Measurements from ENCODE around the gene TIMM23. TPM values are rescaled to one million over a fixed set of nuclear protein-coding genes. Genes with fewer than 3 reads are reported as not detected.
"Not testable (repeated sequence)": the region's sequence is repeated elsewhere in the genome, so short reads cannot be mapped to it uniquely, and the experiment has no call there.

The TIMM23 gene, protein sequence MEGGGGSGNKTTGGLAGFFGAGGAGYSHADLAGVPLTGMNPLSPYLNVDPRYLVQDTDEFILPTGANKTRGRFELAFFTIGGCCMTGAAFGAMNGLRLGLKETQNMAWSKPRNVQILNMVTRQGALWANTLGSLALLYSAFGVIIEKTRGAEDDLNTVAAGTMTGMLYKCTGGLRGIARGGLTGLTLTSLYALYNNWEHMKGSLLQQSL
- total RNA-seq: 39.8 TPM

DNA sequence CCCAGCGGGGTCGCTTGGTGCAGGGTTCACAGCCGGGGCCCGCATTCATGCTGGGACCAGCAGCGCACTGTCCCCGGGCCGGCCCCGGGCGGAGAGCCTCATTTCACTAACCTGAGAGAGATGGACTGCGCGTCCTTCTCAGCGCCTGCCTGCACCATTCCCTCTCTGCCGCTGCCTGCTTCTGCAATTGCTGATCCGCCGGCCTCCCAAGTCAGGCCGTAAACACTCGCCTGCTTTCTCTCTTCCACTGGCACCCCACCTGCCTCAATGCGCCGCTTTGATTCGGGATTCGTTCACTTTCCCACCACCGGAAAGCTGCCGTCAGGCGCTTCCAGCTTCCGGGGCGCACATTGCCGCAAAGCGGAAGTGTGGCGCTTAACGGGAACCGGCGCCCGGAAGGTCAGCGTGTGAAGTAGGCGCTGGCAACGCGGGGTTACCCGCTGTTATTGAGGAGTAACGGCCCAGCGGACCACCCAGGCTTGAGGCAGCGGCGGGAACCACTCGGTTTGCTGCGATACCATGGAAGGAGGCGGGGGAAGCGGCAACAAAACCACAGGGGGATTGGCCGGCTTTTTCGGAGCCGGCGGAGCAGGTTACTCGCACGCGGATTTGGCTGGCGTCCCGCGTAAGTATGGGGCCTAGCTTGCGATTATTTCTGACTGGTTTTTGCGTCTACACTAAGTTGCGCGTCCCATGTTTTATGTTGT lies at the start of gene TIMM23:
Gene TIMM23 (plus strand): TSS at position 384 of the 707 bp plus-strand sequence. CDS start 136 bp downstream, at position 520.
- H3K27me3 ChIP-seq (ENCODE audit: insufficient read depth, low read length); H3K9me3 ChIP-seq (ENCODE audit: low read depth, low read length): not testable (repeated sequence)
- peak within 1 kb of the TSS; percentile 71 for H3K4me3 ChIP-seq (ENCODE audit: low read length)
- H3K4me1 ChIP-seq (ENCODE audit: insufficient read depth, low read length): peaks cover 22% of the 10 kb centered on the region

DNA sequence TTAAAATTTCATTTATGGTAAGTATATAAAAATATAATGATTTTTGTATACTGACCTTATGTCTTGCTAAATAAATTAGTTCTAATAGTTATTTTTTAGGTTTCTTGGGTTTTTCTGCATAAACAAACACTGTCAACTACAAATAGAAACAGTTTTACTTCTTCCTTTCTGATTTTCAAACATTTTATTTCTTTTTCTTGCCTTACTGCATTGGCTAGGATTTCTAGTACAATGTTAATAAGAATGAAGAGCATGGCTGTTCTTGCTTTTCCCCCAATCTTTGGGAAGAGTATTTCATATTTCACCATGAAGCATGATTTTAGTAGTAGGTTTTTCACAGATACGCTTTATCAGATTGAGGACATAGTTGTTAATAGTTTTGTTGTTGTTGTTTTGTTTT lies 45.5 kb upstream of the TIMM23 start:
- H3K27me3 ChIP-seq (ENCODE audit: insufficient read depth, low read length); H3K4me1 ChIP-seq (ENCODE audit: insufficient read depth, low read length); H3K9me3 ChIP-seq (ENCODE audit: low read depth, low read length); H3K4me3 ChIP-seq (ENCODE audit: low read length): not testable (repeated sequence)

DNA sequence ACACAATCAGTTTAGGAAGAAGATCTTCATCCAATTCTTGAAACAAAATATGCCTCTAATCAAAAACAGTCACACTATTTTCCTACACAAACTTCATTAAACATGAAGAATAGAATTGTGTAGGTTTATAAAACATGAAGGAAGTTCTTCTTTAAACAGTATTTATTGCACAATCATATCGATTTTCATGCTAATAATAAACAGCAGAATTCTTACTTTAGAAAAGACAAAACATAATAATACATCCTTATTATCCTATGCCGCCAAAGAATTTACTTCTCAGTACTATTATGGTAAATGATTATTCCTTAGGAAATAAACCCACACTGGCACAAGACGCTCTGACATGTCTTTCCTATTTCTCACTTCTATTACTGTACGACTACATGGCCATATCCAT lies 41.0 kb upstream of the TIMM23 start:
- H3K9me3 ChIP-seq (ENCODE audit: low read depth, low read length); H3K4me3 ChIP-seq (ENCODE audit: low read length); H3K4me1 ChIP-seq (ENCODE audit: insufficient read depth, low read length); H3K27me3 ChIP-seq (ENCODE audit: insufficient read depth, low read length): not testable (repeated sequence)

DNA sequence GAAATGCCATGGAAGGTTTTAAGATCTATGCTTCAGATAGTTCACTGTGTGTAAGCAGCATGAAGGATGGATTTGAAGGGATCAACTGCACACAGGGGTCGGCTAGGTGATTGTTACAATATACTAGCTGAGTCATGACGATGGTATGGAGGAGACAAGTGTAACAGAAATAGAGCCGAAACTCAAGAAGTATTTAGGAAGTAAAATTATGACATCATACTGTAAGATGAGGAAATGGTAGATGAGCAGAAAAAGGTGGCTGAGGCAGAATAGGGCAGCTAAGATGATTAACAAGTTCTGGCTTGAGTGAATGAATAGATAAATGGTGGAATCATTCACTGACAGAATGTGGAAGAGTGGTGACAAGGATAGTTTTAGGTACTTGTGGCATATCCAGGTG lies 37.5 kb upstream of the TIMM23 start:
- H3K9me3 ChIP-seq (ENCODE audit: low read depth, low read length); H3K27me3 ChIP-seq (ENCODE audit: insufficient read depth, low read length); H3K4me1 ChIP-seq (ENCODE audit: insufficient read depth, low read length); H3K4me3 ChIP-seq (ENCODE audit: low read length): not testable (repeated sequence)

DNA sequence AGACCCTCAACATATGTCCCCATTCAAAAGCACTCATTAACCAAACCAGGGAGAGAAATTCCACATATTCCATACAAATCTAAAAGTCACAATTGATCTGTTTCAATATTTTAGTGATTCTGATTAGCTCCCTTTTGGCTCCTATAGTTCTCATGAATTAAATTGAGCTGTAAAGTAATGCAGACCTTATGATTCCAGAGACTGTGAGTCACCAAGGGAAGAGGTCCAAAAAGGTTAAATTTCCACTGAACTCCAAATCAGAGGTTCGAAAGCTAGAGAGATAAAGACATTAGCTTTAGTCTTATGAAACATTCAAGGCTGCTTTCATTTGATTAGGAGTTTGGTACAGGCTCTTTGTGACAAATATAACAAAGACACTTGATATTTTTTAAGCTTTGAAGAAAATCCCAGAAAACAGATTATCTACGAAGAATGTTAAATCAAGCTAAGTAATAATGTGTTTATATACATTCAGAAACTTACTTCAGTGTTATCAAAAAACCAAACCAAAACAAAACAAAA lies 33.1 kb upstream of the TIMM23 start:
- not testable (repeated sequence) for H3K4me3 ChIP-seq (ENCODE audit: low read length); H3K4me1 ChIP-seq (ENCODE audit: insufficient read depth, low read length); H3K27me3 ChIP-seq (ENCODE audit: insufficient read depth, low read length); H3K9me3 ChIP-seq (ENCODE audit: low read depth, low read length)

DNA sequence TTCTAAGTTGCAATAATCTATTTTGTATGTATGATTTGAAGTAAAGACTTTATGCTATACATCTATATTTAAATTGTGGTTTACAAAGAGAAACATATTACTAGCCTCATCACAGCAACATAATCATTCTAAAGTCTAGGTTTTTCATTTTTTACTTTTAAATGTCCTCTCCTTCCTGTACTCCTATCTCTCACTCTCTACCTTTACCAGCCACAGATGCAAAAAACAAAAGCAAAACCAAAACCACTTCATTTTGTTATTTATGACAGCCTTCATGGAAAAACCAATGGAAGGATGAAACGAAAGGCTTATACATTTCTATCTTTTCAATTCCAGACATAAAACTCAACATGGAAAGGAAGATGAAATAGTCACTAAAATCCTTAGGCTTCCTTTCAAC lies 31.1 kb upstream of the TIMM23 start:
- H3K27me3 ChIP-seq (ENCODE audit: insufficient read depth, low read length); H3K4me1 ChIP-seq (ENCODE audit: insufficient read depth, low read length); H3K4me3 ChIP-seq (ENCODE audit: low read length); H3K9me3 ChIP-seq (ENCODE audit: low read depth, low read length): not testable (repeated sequence)

DNA sequence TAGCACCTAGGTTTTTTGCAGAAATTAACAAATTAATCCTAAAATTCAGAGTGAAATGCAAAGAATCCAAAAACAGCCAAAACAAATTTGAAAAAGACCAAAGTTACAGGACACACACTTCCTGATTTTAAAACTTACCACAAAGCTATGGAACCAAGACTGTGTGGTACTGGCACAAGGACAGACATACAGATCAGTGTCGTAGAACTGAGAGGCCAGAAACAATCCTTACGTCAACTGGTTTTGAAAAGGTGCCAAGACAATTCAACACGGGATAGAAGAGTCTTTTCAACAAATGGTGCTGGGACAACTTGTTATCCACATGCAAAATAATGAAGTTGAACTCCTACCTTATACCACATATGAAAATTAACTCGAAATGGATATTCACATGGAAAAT lies 26.8 kb upstream of the TIMM23 start:
- not testable (repeated sequence) for H3K4me1 ChIP-seq (ENCODE audit: insufficient read depth, low read length); H3K4me3 ChIP-seq (ENCODE audit: low read length); H3K27me3 ChIP-seq (ENCODE audit: insufficient read depth, low read length); H3K9me3 ChIP-seq (ENCODE audit: low read depth, low read length)

DNA sequence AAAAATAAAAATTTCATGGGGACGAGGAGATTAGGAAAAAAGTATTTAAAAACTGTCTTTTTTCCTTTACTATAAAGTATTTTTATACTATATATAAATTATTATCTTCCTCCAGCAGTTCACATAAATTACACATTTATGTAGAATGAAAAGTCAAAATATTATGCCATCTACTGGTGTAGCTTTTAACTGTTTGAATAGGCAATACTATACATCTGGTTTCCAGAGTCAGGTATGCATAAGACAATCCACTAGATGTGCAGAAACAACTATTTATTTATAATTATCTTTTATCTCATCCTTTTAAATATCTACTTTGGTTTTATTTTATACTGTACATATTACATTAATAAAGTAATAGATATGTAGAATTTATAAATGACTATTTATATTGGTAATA lies 24.9 kb upstream of the TIMM23 start:
- H3K9me3 ChIP-seq (ENCODE audit: low read depth, low read length); H3K4me3 ChIP-seq (ENCODE audit: low read length); H3K27me3 ChIP-seq (ENCODE audit: insufficient read depth, low read length); H3K4me1 ChIP-seq (ENCODE audit: insufficient read depth, low read length): not testable (repeated sequence)

DNA sequence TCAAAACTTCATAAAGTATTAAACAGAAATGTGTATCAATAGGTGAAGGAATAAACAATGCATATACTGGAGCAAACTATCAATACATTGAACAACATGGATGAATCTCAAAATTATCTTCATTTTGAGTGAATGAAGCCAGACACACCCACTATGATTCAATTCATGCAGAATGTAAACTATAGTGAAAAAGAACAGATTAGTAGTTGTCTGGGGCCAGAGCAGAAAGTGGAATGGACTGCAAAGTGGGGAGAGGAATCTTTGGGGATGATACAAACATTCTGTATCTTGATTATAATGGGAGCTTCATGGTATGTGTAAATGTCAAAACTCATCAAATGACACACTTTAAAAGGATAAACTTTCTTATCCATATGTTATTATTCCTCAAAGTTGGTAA lies 23.5 kb upstream of the TIMM23 start:
- not testable (repeated sequence) for H3K4me1 ChIP-seq (ENCODE audit: insufficient read depth, low read length); H3K27me3 ChIP-seq (ENCODE audit: insufficient read depth, low read length); H3K9me3 ChIP-seq (ENCODE audit: low read depth, low read length); H3K4me3 ChIP-seq (ENCODE audit: low read length)

DNA sequence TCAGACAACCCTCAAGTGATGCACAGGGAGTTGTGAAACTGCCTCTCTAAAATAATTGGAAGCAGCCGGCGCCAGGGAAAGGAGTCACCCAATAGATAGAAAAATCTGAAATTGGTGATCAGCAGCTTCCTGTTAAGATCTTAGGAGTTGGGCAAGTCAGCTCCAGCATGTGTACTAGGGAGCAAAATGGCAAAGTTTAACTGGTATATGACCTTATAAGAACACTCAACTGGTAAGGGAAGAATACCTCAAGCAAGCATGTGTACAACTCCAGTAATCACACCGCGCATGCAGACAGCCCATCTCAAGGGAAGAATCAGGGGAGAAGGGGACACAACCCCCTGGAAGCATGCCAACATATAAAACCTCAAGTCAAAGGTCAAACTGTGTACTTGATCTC lies 17.9 kb upstream of the TIMM23 start:
- not testable (repeated sequence) for H3K4me1 ChIP-seq (ENCODE audit: insufficient read depth, low read length)

DNA sequence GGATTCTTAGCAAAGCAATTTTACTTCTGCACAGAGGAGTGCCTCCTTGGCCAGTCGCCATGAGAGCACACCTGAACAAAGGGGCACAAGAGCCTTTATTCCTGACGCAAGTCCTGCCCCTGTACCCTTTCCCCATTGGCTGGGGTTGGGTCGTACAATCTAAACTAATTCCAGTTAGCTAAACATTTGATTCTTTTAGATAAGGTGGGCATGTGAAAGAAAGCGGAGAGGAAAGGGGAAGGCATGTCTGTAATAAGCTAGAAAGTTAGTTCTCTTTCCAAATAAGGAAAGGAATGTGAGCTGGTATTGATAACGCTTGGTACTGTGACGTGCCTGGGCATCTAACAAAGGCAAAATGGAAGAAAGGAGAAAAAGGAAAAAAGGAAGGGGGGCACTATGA lies 15.7 kb upstream of the TIMM23 start:
- not testable (repeated sequence) for H3K27me3 ChIP-seq (ENCODE audit: insufficient read depth, low read length); H3K9me3 ChIP-seq (ENCODE audit: low read depth, low read length); H3K4me3 ChIP-seq (ENCODE audit: low read length); H3K4me1 ChIP-seq (ENCODE audit: insufficient read depth, low read length)

More for the DNA sequence above, 17.9 kb upstream of the TIMM23 start:
- not testable (repeated sequence) for H3K9me3 ChIP-seq (ENCODE audit: low read depth, low read length); H3K27me3 ChIP-seq (ENCODE audit: insufficient read depth, low read length); H3K4me3 ChIP-seq (ENCODE audit: low read length)

DNA sequence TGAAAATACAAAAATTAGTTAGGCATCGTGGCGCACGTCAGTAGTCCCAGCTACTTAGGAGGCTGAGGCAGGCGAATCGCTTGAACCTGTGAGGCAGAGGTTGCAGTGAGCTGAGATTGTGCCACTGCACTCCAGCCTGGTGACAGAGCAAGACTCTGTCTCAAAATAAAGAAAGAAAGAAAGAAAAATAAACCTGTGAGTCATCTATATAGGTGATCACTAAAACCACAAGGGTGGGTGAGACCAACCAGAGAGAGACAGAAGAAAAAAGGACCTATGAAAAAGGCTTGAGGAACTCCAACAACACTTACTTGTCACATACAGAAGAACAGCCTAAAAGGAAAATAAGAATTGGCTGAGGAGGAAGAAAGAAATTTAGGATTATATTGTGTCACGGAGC lies 14.4 kb upstream of the TIMM23 start:
- H3K27me3 ChIP-seq (ENCODE audit: insufficient read depth, low read length); H3K4me1 ChIP-seq (ENCODE audit: insufficient read depth, low read length); H3K4me3 ChIP-seq (ENCODE audit: low read length); H3K9me3 ChIP-seq (ENCODE audit: low read depth, low read length): not testable (repeated sequence)

DNA sequence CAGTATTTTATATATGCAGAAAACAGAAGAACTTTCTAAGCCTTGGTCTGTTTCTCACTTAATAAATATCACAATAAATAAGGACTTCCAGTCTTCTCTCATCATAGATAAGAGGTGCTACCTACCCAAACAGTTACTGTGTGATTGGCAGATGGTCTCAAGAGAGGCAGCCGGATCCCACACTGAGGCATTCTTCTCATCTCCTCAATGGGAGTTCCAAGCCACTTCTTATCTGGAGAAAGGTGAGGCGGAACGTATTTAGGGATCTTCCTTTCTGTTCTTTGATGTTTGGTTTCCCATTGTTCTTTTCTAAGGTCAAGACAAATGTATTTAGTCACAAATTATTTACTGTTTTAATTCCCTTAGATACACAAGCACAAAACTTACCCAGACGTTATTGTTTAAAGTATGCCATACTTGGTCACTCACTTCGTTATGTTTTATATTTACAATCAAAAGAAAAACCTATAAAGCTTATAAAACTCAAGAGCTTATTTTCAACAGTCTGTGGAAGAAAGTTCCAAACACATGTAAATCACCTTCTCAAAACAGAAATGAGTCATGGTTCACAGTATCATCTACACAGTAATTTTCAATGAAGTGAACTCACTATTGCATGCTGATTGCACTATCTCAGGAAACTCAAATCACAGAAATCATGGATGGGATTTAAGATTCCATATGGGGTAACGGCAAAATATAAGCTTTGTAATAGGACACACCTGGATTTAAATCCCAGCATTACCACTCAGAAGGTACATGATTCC lies 9.4 kb upstream of the TIMM23 start:
- not testable (repeated sequence) for H3K4me3 ChIP-seq (ENCODE audit: low read length); H3K27me3 ChIP-seq (ENCODE audit: insufficient read depth, low read length); H3K9me3 ChIP-seq (ENCODE audit: low read depth, low read length); H3K4me1 ChIP-seq (ENCODE audit: insufficient read depth, low read length)

DNA sequence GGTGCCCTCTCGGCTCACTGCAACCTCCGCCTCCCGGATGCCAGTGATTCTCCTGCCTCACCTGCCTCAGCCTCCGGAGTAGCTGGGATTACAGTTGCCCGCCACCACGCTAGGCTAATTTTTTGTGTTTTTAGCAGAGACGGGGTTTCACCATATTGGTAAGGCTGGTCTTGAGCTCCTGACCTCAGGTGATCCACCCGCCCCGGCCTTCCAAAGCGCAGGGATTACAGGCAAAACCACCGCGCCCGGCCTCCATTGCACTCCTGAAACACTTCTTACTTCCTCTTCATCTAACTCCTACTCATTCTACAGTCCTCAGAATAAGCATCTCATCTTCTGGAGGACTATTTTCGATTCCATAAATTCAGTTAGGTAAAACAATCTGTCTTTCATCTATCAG lies 1.3 kb upstream of the TIMM23 start:
- H3K4me3 ChIP-seq (ENCODE audit: low read length); H3K27me3 ChIP-seq (ENCODE audit: insufficient read depth, low read length); H3K9me3 ChIP-seq (ENCODE audit: low read depth, low read length): not testable (repeated sequence)
- H3K4me1 ChIP-seq (ENCODE audit: insufficient read depth, low read length): peaks cover 22% of the 10 kb centered on the region

DNA sequence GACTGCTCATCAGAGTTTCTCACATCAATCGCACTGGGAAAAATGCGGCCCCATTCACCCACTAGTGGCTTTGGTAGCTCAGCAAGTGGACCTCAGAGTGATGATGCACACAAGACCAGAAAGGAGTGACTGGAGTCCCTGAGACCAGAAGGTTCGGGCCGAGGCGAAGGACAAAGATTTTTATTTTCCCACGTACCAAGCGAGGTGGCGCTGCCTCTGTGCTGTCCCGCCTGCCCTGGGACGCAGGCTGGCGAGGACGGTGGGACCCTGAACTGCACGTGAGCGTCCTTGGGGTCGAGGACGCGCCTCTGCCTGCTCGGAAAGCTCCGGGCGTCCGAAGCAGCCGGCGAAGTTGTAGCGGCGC lies 565 bp upstream of the TIMM23 start:
- H3K4me1 ChIP-seq (ENCODE audit: insufficient read depth, low read length): peaks cover 22% of the 10 kb centered on the region
- H3K27me3 ChIP-seq (ENCODE audit: insufficient read depth, low read length); H3K9me3 ChIP-seq (ENCODE audit: low read depth, low read length): not testable (repeated sequence)
- peak overlapping the region; percentile 71 for H3K4me3 ChIP-seq (ENCODE audit: low read length)

DNA sequence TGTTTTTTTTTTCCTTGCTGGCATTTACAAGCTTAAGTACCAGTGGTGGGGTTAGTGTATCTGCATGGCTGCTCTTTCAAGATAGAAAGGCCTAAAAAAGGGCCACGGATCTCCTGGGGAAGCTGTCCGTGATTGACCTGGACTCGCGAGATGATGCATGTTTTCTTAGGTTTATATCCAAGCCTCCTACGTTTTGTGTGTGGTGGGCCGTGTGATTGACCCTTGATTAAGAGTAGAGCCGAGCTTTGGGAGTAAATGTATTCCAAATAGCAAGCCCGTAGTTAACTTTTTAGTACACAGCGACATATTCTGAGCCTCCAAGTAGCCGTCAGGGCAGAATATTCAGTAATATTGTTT lies 502 bp downstream of the TIMM23 start:
- H3K4me1 ChIP-seq (ENCODE audit: insufficient read depth, low read length): peaks cover 22% of the 10 kb centered on the region
- not testable (repeated sequence) for H3K9me3 ChIP-seq (ENCODE audit: low read depth, low read length); H3K27me3 ChIP-seq (ENCODE audit: insufficient read depth, low read length)
- peak overlapping the region; percentile 71 for H3K4me3 ChIP-seq (ENCODE audit: low read length)

Data from mononuclear cell (primary cell).